Keratinocyte (primary cell): ENCODE measurements around the gene GEMIN2. TPM values are rescaled to one million over a fixed set of nuclear protein-coding genes. Genes with fewer than 3 reads are reported as not detected.

Experiments
- DNase-seq: peaks from one replicate; pipeline ENCODE4 v3.0.0-alpha.2; 2011; ENCODE audit warnings: low read depth, missing footprints, low spot score
- FAIRE-seq: peaks from 2 replicates; lab custom pipeline; 2011; peaks lifted over from hg19 to GRCh38; lab: Jason Lieb, UNC
- H2AFZ ChIP-seq: 2 replicates; pipeline ENCODE4 v1.6.0; 2012; ENCODE audit warnings: low read length, control low read depth, inconsistent platforms; ENCODE audit not compliant: control insufficient read depth
- H3K27ac ChIP-seq: 2 replicates; pipeline ENCODE4 v1.5.1; 2011; ENCODE audit warnings: low read length; ENCODE audit not compliant: control insufficient read depth, insufficient read depth
- H3K27me3 ChIP-seq: 3 replicates; pipeline ENCODE4 v1.6.0; 2011; ENCODE audit warnings: low read length; ENCODE audit not compliant: control insufficient read depth, insufficient read depth; ENCODE audit errors: extremely low read depth
- H3K36me3 ChIP-seq, 2 experiments: 2 replicates in 1 of 2; 3 replicates in 1 of 2; pipeline ENCODE4 v1.5.1; 2011; ENCODE audit warnings: low read length in 2 of 2, mild to moderate bottlenecking in 1 of 2; ENCODE audit not compliant: control insufficient read depth in 2 of 2, insufficient read depth in 2 of 2; ENCODE audit errors: extremely low read depth in 1 of 2
- H3K4me1 ChIP-seq: 3 replicates; pipeline ENCODE4 v1.5.1; 2011; ENCODE audit warnings: low read length; ENCODE audit not compliant: control insufficient read depth, insufficient read depth; ENCODE audit errors: extremely low read depth
- H3K4me2 ChIP-seq: 3 replicates; pipeline ENCODE4 v1.6.0; 2011; ENCODE audit warnings: low read depth, low read length; ENCODE audit not compliant: control insufficient read depth, insufficient read depth; ENCODE audit errors: extremely low read depth
- H3K4me3 ChIP-seq, 3 experiments: fragments of 200-600 bp in 1 of 3; sonication (generic) in 1 of 3; 2 replicates in 2 of 3; 3 replicates in 1 of 3; pipeline ENCODE4 v1.5.1; 2011 to 2016; ENCODE audit warnings: low read length in 3 of 3, mild to moderate bottlenecking in 3 of 3, control low read depth in 2 of 3, inconsistent platforms in 1 of 3, low read depth in 1 of 3, mixed read lengths in 1 of 3, mixed run types in 1 of 3, moderate library complexity in 1 of 3; ENCODE audit not compliant: control insufficient read depth in 2 of 3, insufficient read depth in 2 of 3; ENCODE audit errors: extremely low read depth in 1 of 3
- H3K79me2 ChIP-seq: 2 replicates; pipeline ENCODE4 v1.6.0; 2012; ENCODE audit warnings: low read length; ENCODE audit not compliant: control insufficient read depth, insufficient read depth
- H3K9ac ChIP-seq: 3 replicates; pipeline ENCODE4 v1.6.0; 2011; ENCODE audit warnings: low read length; ENCODE audit not compliant: control insufficient read depth, insufficient read depth; ENCODE audit errors: extremely low read depth
- H3K9me1 ChIP-seq: 3 replicates; pipeline ENCODE4 v1.6.0; 2011; ENCODE audit warnings: low read length; ENCODE audit not compliant: control insufficient read depth, insufficient read depth; ENCODE audit errors: extremely low read depth
- H3K9me3 ChIP-seq: 2 replicates; pipeline ENCODE4 v1.5.1; 2012; ENCODE audit warnings: low read depth, low read length; ENCODE audit not compliant: control insufficient read depth
- H4K20me1 ChIP-seq: 3 replicates; pipeline ENCODE4 v1.6.0; 2011; ENCODE audit warnings: low read length; ENCODE audit not compliant: control insufficient read depth, insufficient read depth; ENCODE audit errors: extremely low read depth
- EZH2 ChIP-seq: IDR thresholded peaks from one replicate; pipeline ENCODE4 v1.6.1; 2012; ENCODE audit warnings: inconsistent platforms, mild to moderate bottlenecking, low read length, moderate library complexity
- dilution Hi-C: fragments of 300-500 bp; cut with MboI; formaldehyde crosslinking; loops from one replicate; pipeline ENCODE4 v1.7.0; 2020; ENCODE audit warnings: low sequenced_read_pairs; ENCODE audit not compliant: extremely low pct_ligation_motif_present
- polyA plus RNA-seq, 5 experiments: library from polyadenylated mRNA; depleted of rRNA in 3 of 5; stranded (reverse) in 3 of 5; stranded (forward) in 1 of 5; unstranded in 1 of 5; fragments of >200 nt; gene quantifications; 1 replicate in 1 of 5; 2 replicates in 3 of 5; 3 replicates in 1 of 5; pipeline versions ENCODE4 v1.2.1 to v1.2.3, GENCODE V29; 2011 to 2012; ENCODE audit warnings: missing spikeins in 2 of 5, low read depth in 1 of 5, low replicate concordance in 1 of 5
- TF ChIP-seq, protein P1 (sequence below), 3 experiments: IDR thresholded peaks in 1 of 3; conservative IDR thresholded peaks in 1 of 3; optimal IDR thresholded peaks in 1 of 3; 2 replicates in 2 of 3; 3 replicates in 1 of 3; pipeline versions ENCODE3 to v1.5.1; 2011; ENCODE audit warnings: low read length in 3 of 3, mild to moderate bottlenecking in 3 of 3, moderate library complexity in 2 of 3, control low read depth in 1 of 3, inconsistent platforms in 1 of 3; ENCODE audit not compliant: insufficient read depth in 2 of 3; ENCODE audit errors: extremely low read depth in 1 of 3

The GEMIN2 gene
- polyA plus RNA-seq, 1 donor (not counting 4 experiments of a cell fraction or from before 2014, with no cell fraction given), result 28.7 TPM

DNA sequence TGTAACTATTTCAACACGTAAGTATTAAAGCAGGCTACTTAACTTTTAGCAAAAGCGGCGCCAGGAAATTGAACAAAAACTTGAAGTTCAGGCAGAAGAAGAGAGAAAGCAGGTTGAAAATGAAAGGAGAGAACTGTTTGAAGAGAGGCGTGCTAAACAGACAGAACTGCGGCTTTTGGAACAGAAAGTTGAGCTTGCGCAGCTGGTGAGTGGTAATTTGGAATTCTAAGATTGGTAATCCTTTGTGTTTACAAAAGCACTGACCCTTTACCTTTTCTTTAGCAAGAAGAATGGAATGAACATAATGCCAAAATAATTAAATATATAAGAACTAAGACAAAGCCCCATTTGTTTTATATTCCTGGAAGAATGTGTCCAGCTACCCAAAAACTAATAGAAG is 64.9 kb downstream of the GEMIN2 start:
- dilution Hi-C loops, result no loop called here
- Histone ChIP-seq H3K9me1 (no peaks in the 10 kb centered on the region), H3K4me3 (no peak overlapping the region), H3K9ac (no peak overlapping the region), H3K9me3 (no peaks in the 10 kb centered on the region), H2AFZ (no peak overlapping the region), H3K27me3 (no peaks in the 10 kb centered on the region), H3K36me3 (peaks cover 32 to 55% of the 10 kb centered on the region in 2 experiments), H4K20me1 (no peaks in the 10 kb centered on the region), H3K79me2 (peaks cover 47% of the 10 kb centered on the region), H3K27ac (no peak overlapping the region), H3K4me2 (no peak overlapping the region), H3K4me1 (peaks cover 10% of the 10 kb centered on the region)
- no peak for DNase-seq
- no peak for TF ChIP-seq EZH2
- TF ChIP-seq, protein P1, sequence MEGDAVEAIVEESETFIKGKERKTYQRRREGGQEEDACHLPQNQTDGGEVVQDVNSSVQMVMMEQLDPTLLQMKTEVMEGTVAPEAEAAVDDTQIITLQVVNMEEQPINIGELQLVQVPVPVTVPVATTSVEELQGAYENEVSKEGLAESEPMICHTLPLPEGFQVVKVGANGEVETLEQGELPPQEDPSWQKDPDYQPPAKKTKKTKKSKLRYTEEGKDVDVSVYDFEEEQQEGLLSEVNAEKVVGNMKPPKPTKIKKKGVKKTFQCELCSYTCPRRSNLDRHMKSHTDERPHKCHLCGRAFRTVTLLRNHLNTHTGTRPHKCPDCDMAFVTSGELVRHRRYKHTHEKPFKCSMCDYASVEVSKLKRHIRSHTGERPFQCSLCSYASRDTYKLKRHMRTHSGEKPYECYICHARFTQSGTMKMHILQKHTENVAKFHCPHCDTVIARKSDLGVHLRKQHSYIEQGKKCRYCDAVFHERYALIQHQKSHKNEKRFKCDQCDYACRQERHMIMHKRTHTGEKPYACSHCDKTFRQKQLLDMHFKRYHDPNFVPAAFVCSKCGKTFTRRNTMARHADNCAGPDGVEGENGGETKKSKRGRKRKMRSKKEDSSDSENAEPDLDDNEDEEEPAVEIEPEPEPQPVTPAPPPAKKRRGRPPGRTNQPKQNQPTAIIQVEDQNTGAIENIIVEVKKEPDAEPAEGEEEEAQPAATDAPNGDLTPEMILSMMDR (optimal IDR thresholded peaks at IDR 0.05 in 1 of 3, IDR thresholded peaks at IDR 0.05 in 1 of 3, conservative IDR thresholded peaks at IDR 0.05 in 1 of 3; ENCODE audit: extremely low read depth in 1 of 3, insufficient read depth in 2 of 3, low read length in 3 of 3), result no peak
- no peak for FAIRE-seq

DNA sequence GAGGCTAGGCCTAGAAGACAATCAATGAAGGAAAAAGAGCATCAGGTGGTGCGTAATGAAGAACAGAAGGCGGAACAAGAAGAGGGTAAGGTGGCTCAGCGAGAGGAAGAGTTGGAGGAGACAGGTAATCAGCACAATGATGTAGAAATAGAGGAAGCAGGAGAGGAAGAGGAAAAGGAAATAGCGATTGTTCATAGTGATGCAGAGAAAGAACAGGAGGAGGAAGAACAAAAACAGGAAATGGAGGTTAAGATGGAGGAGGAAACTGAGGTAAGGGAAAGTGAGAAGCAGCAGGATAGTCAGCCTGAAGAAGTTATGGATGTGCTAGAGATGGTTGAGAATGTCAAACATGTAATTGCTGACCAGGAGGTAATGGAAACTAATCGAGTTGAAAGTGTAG is 66.4 kb downstream of the GEMIN2 start:
- Histone ChIP-seq H3K27ac (no peak overlapping the region), H3K79me2 (peaks cover 41% of the 10 kb centered on the region), H3K27me3 (no peaks in the 10 kb centered on the region), H3K4me2 (no peak overlapping the region), H3K36me3 (peaks cover 34 to 61% of the 10 kb centered on the region in 2 experiments), H4K20me1 (no peaks in the 10 kb centered on the region), H3K4me3 (no peak overlapping the region), H3K4me1 (peaks cover 10% of the 10 kb centered on the region), H3K9me3 (no peaks in the 10 kb centered on the region), H2AFZ (no peak overlapping the region), H3K9me1 (no peaks in the 10 kb centered on the region), H3K9ac (no peak overlapping the region)
- no peak for FAIRE-seq
- TF ChIP-seq, protein P1 (optimal IDR thresholded peaks at IDR 0.05 in 1 of 3, IDR thresholded peaks at IDR 0.05 in 1 of 3, conservative IDR thresholded peaks at IDR 0.05 in 1 of 3; ENCODE audit: extremely low read depth in 1 of 3, insufficient read depth in 2 of 3, low read length in 3 of 3), result no peak
- TF ChIP-seq EZH2, result no peak
- dilution Hi-C loops, result no loop called here
- no peak for DNase-seq
